ENCODE data around the gene KLHL29. TPM values are rescaled to one million over a fixed set of nuclear protein-coding genes. Genes with fewer than 3 reads are reported as not detected.

Gene KLHL29
- total and polyA plus RNA-seq, 4 donors = 0.29 to 2.3 (median 0.68) TPM

DNA sequence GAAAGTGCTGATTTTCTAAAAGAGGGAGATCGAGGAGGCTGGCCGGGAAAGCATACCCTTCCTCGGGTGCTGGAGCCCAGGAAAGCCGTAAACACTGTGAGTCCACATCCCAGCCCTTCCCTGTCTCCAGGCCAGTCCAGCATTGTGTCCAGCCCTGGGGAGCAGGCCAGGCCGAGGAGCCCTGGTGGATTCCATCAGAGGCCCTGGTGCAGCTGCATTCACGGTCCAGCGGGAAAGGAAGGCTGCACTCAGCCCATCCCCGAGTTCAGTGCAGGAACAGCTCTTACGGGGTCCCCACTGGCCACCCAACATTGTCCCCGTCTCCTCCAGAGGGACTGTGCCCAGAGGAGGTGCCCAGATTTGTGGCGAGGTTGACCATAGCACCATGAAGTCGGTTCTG, 218.6 kb downstream of the KLHL29 start:
- Histone ChIP-seq H3K9me3 (ENCODE audit: control insufficient read depth in 4 of 4, low read length in 3 of 4) (peaks cover 0 to 5% (median 4%) of the 10 kb centered on the region in 4 donors), H3K36me3 (ENCODE audit: control insufficient read depth in 4 of 4, insufficient read depth in 3 of 4, low read depth in 1 of 4, low read length in 3 of 4) (no peaks in the 10 kb centered on the region), H3K4me1 (ENCODE audit: control insufficient read depth in 4 of 4, insufficient read depth in 4 of 4, low read length in 3 of 4) (no peaks in the 10 kb centered on the region), H3K27ac (ENCODE audit: low read depth in 1 of 2, low read length in 2 of 2) (no peak overlapping the region), H3K9ac (ENCODE audit: low read depth in 1 of 2, low read length in 2 of 2) (no peak overlapping the region), H3K4me3 (ENCODE audit: low read depth in 1 of 3, low read length in 3 of 3) (no peak overlapping the region), H3K27me3 (ENCODE audit: control insufficient read depth in 4 of 4, insufficient read depth in 4 of 4, low read length in 3 of 4) (no peaks in the 10 kb centered on the region)
- WGBS = 95% methylated on average over 12 of the region's 12 CpGs
- TF ChIP-seq NR2F2 (IDR thresholded peaks at IDR 0.05) (no peak), FOXA1 (IDR thresholded peaks at IDR 0.05) (no peak)
- TF ChIP-seq, protein P1, sequence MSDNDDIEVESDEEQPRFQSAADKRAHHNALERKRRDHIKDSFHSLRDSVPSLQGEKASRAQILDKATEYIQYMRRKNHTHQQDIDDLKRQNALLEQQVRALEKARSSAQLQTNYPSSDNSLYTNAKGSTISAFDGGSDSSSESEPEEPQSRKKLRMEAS (IDR thresholded peaks at IDR 0.05) = no peak
- DNase-seq (ENCODE audit: low spot score) = no peak

DNA sequence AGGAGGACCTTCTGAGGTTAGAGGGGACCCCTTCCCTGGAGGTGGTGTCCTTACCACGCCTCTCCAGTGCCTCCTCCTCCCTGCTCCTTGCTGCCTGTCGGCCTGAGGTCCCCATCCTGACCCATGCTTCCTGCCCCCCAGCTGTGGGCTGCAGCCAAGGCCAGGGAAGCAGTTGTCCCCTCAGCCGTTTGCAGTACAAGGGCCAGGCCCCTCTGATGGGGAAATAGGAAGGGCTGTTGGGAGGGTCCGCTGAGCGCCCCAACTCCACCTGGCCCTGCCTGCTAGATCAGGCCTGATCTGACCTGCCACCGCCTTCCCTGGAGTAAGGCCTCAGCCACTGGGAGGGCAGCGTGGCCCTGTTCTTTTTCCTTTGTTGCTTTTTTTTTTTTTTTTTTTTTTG, 219.8 kb downstream of the KLHL29 start:
- Histone ChIP-seq H3K36me3 (ENCODE audit: control insufficient read depth in 4 of 4, insufficient read depth in 3 of 4, low read depth in 1 of 4, low read length in 3 of 4) (no peaks in the 10 kb centered on the region), H3K27me3 (ENCODE audit: control insufficient read depth in 4 of 4, insufficient read depth in 4 of 4, low read length in 3 of 4) (no peaks in the 10 kb centered on the region), H3K4me1 (ENCODE audit: control insufficient read depth in 4 of 4, insufficient read depth in 4 of 4, low read length in 3 of 4) (no peaks in the 10 kb centered on the region), H3K27ac (ENCODE audit: low read depth in 1 of 2, low read length in 2 of 2) (no peak overlapping the region), H3K9me3 (ENCODE audit: control insufficient read depth in 4 of 4, low read length in 3 of 4) (peaks cover 0 to 5% (median 4%) of the 10 kb centered on the region in 4 donors), H3K9ac (ENCODE audit: low read depth in 1 of 2, low read length in 2 of 2) (no peak overlapping the region), H3K4me3 (ENCODE audit: low read depth in 1 of 3, low read length in 3 of 3) (no peak overlapping the region)
- WGBS = 86% methylated on average over 7 of the region's 7 CpGs
- no peak for DNase-seq (ENCODE audit: low spot score)
- no peak for TF ChIP-seq RAD21 (IDR thresholded peaks at IDR 0.05)
- TF ChIP-seq SP1 (IDR thresholded peaks at IDR 0.05) = no peak
- TF ChIP-seq FOXA1 (IDR thresholded peaks at IDR 0.05) = no peak
- TF ChIP-seq, protein P1 (IDR thresholded peaks at IDR 0.05) = no peak
- TF ChIP-seq YY1 (IDR thresholded peaks at IDR 0.05) = no peak
- TF ChIP-seq FOXA2 (IDR thresholded peaks at IDR 0.05) = no peak
- TF ChIP-seq HNF4A (conservative IDR thresholded peaks at IDR 0.05) = no peak
- TF ChIP-seq JUND (IDR thresholded peaks at IDR 0.05) = no peak
- TF ChIP-seq EGR1 (IDR thresholded peaks at IDR 0.05; ENCODE audit: low read depth in 2 of 2) = no peak

DNA sequence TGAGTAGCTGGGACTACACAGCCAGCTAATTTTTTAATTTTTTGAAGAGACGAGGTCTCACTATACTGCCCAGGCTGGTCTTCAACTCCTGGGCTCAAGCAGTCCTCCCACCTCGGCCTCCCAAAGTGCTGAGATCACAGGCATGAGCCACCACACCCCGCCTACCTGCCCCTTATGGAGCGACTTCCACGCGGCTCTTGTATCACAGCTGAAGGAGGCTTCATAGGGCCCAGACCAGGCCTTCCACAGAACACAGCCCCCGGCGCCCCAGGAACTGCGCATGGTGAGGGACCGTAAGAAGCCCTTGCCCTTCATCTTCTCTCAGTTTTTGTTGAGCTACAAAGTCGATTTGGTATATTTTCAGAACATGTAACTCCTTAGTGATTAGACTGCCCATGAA, 220.3 kb downstream of the KLHL29 start:
- H3K4me3 ChIP-seq (ENCODE audit: low read depth in 1 of 3, low read length in 3 of 3) = no peak overlapping the region
- H3K36me3 ChIP-seq (ENCODE audit: control insufficient read depth in 4 of 4, insufficient read depth in 3 of 4, low read depth in 1 of 4, low read length in 3 of 4) = no peaks in the 10 kb centered on the region
- no peak for DNase-seq (ENCODE audit: low spot score)
- WGBS = 96% methylated on average over 11 of the region's 11 CpGs
- H3K9ac ChIP-seq (ENCODE audit: low read depth in 1 of 2, low read length in 2 of 2) = no peak overlapping the region
- no peaks in the 10 kb centered on the region for H3K27me3 ChIP-seq (ENCODE audit: control insufficient read depth in 4 of 4, insufficient read depth in 4 of 4, low read length in 3 of 4)
- H3K27ac ChIP-seq (ENCODE audit: low read depth in 1 of 2, low read length in 2 of 2) = no peak overlapping the region
- no peaks in the 10 kb centered on the region for H3K4me1 ChIP-seq (ENCODE audit: control insufficient read depth in 4 of 4, insufficient read depth in 4 of 4, low read length in 3 of 4)
- TF ChIP-seq FOXA1 (IDR thresholded peaks at IDR 0.05) (no peak), HNF4G (IDR thresholded peaks at IDR 0.05) (no peak), JUND (IDR thresholded peaks at IDR 0.05) (no peak), HNF4A (conservative IDR thresholded peaks at IDR 0.05) (no peak)
- H3K9me3 ChIP-seq (ENCODE audit: control insufficient read depth in 4 of 4, low read length in 3 of 4) = peaks cover 0 to 5% (median 4%) of the 10 kb centered on the region in 4 donors

DNA sequence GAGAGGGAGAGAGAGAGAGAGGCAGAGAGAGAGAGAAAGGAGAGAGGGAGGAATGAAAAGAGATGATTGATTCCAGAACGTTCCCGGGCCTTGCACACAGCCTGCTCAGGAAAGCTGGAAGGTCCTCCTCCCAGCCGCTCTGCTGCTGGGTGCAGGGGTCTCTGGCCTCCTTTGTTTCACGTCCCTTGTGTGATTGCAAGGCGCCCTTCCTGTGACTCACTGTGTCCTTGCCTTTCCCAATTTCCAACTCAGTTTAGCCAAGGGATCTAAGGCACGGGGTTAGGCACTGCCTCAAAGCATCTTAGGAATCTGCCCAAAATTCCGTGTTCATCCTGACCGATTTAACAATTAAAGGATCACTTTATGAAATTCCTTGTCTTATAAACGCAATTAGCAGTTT, 221.2 kb downstream of the KLHL29 start:
- Histone ChIP-seq H3K27me3 (ENCODE audit: control insufficient read depth in 4 of 4, insufficient read depth in 4 of 4, low read length in 3 of 4) (no peaks in the 10 kb centered on the region), H3K4me1 (ENCODE audit: control insufficient read depth in 4 of 4, insufficient read depth in 4 of 4, low read length in 3 of 4) (no peaks in the 10 kb centered on the region), H3K27ac (ENCODE audit: low read depth in 1 of 2, low read length in 2 of 2) (no peak overlapping the region), H3K9me3 (ENCODE audit: control insufficient read depth in 4 of 4, low read length in 3 of 4) (peaks cover 3 to 7% (median 6%) of the 10 kb centered on the region in 4 donors), H3K36me3 (ENCODE audit: control insufficient read depth in 4 of 4, insufficient read depth in 3 of 4, low read depth in 1 of 4, low read length in 3 of 4) (no peaks in the 10 kb centered on the region), H3K9ac (ENCODE audit: low read depth in 1 of 2, low read length in 2 of 2) (no peak overlapping the region), H3K4me3 (ENCODE audit: low read depth in 1 of 3, low read length in 3 of 3) (no peak overlapping the region)
- no peak for DNase-seq (ENCODE audit: low spot score)
- TF ChIP-seq, protein P2, sequence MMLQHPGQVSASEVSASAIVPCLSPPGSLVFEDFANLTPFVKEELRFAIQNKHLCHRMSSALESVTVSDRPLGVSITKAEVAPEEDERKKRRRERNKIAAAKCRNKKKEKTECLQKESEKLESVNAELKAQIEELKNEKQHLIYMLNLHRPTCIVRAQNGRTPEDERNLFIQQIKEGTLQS (IDR thresholded peaks at IDR 0.05) = no peak
- TF ChIP-seq, protein P3, sequence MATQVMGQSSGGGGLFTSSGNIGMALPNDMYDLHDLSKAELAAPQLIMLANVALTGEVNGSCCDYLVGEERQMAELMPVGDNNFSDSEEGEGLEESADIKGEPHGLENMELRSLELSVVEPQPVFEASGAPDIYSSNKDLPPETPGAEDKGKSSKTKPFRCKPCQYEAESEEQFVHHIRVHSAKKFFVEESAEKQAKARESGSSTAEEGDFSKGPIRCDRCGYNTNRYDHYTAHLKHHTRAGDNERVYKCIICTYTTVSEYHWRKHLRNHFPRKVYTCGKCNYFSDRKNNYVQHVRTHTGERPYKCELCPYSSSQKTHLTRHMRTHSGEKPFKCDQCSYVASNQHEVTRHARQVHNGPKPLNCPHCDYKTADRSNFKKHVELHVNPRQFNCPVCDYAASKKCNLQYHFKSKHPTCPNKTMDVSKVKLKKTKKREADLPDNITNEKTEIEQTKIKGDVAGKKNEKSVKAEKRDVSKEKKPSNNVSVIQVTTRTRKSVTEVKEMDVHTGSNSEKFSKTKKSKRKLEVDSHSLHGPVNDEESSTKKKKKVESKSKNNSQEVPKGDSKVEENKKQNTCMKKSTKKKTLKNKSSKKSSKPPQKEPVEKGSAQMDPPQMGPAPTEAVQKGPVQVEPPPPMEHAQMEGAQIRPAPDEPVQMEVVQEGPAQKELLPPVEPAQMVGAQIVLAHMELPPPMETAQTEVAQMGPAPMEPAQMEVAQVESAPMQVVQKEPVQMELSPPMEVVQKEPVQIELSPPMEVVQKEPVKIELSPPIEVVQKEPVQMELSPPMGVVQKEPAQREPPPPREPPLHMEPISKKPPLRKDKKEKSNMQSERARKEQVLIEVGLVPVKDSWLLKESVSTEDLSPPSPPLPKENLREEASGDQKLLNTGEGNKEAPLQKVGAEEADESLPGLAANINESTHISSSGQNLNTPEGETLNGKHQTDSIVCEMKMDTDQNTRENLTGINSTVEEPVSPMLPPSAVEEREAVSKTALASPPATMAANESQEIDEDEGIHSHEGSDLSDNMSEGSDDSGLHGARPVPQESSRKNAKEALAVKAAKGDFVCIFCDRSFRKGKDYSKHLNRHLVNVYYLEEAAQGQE (IDR thresholded peaks at IDR 0.05) = no peak
- TF ChIP-seq RXRA (IDR thresholded peaks at IDR 0.05) (no peak), HNF4G (IDR thresholded peaks at IDR 0.05) (no peak), GABPA (IDR thresholded peaks at IDR 0.05 in 1 of 2, conservative IDR thresholded peaks at IDR 0.05 in 1 of 2) (no peak), TAF1 (conservative IDR thresholded peaks at IDR 0.05) (no peak)
- 82% methylated on average over 9 of the region's 9 CpGs for WGBS

Data from liver (tissue), 9 donors.